GM18861 (cell line): ENCODE results near the gene PLSCR5.

Source experiments
- ATAC-seq: cut with Tn5 transposase; IDR thresholded peaks from one replicate; pipeline ENCODE4 v1.9.1; 2021; ENCODE audit not compliant: unreplicated experiment

Gene PLSCR5

GRCh38 chr3:146605106-146605505 lies at the start of gene PLSCR5:
TSS of gene PLSCR5 (minus strand) at chr3:146605346. CDS start at chr3:146605212, 134 bp downstream.
- no peak for ATAC-seq

GRCh38 chr3:146653978-146654377 lies 48.8 kb upstream of the PLSCR5 start:
- no peak for ATAC-seq

- ATAC-seq: no peak
These were observed 45.7 kb upstream of the PLSCR5 start for GRCh38 chr3:146650691-146651442.

- ATAC-seq: no peak
These were observed 41.1 kb upstream of the PLSCR5 start for GRCh38 chr3:146646261-146646660.

- peak; percentile 79 for ATAC-seq
These were observed 36.1 kb upstream of the PLSCR5 start for GRCh38 chr3:146640955-146641867.

GRCh38 chr3:146640361-146640760 lies 35.2 kb upstream of the PLSCR5 start:
- ATAC-seq: no peak

- no peak for ATAC-seq
These were observed 33.6 kb upstream of the PLSCR5 start for GRCh38 chr3:146638718-146639117.

GRCh38 chr3:146637871-146638270 lies 32.7 kb upstream of the PLSCR5 start:
- no peak for ATAC-seq

- ATAC-seq: no peak
These were observed 31.7 kb upstream of the PLSCR5 start for GRCh38 chr3:146636881-146637280.

GRCh38 chr3:146634346-146634745 lies 29.2 kb upstream of the PLSCR5 start:
- no peak for ATAC-seq

GRCh38 chr3:146628671-146629070 lies 23.5 kb upstream of the PLSCR5 start:
- no peak for ATAC-seq

GRCh38 chr3:146626403-146627122 lies 21.4 kb upstream of the PLSCR5 start:
- ATAC-seq: no peak

- ATAC-seq: no peak
These were observed 20.1 kb upstream of the PLSCR5 start for GRCh38 chr3:146625186-146625775.

GRCh38 chr3:146621723-146622122 lies 16.6 kb upstream of the PLSCR5 start:
- ATAC-seq: no peak

GRCh38 chr3:146612015-146612414 lies 6.9 kb upstream of the PLSCR5 start:
- ATAC-seq: no peak

- no peak for ATAC-seq
These were observed 6.0 kb upstream of the PLSCR5 start for GRCh38 chr3:146611096-146611495.

GRCh38 chr3:146598535-146598934 lies 6.6 kb downstream of the PLSCR5 start:
- ATAC-seq: no peak

GRCh38 chr3:146594843-146595482 lies 10.2 kb downstream of the PLSCR5 start:
- ATAC-seq: no peak

- no peak for ATAC-seq
These were observed 11.4 kb downstream of the PLSCR5 start for GRCh38 chr3:146593776-146594175.

GRCh38 chr3:146590521-146590920 lies 14.6 kb downstream of the PLSCR5 start:
- no peak for ATAC-seq
